GM19397 (cell line): Measurements from ENCODE around the gene KCNJ4.
"Not testable (repeated sequence)": the region's sequence is repeated elsewhere in the genome, so short reads cannot be mapped to it uniquely, and the experiment has no call there.

Experiments used
- ATAC-seq: cut with Tn5 transposase; IDR thresholded peaks from one replicate; pipeline ENCODE4 v1.9.1; 2021; ENCODE audit warnings: mild to moderate bottlenecking, moderate library complexity; ENCODE audit not compliant: unreplicated experiment

Gene KCNJ4

GRCh38 chr22:38471237-38471636 is 16.2 kb upstream of the KCNJ4 start:
- ATAC-seq = no peak

GRCh38 chr22:38470179-38470578 is 15.2 kb upstream of the KCNJ4 start:
- ATAC-seq = not testable (repeated sequence)

GRCh38 chr22:38469306-38469781 is 14.3 kb upstream of the KCNJ4 start:
- ATAC-seq = no peak

GRCh38 chr22:38468443-38469305 is 13.7 kb upstream of the KCNJ4 start:
- no peak for ATAC-seq

- no peak for ATAC-seq
Measured at GRCh38 chr22:38467904-38468442, 13.0 kb upstream of the KCNJ4 start, which contains the start of gene KDELR3. TSS of gene KDELR3 (plus strand) at chr22:38468096. CDS start at chr22:38468234, 138 bp downstream.

- ATAC-seq = no peak
Measured at GRCh38 chr22:38467438-38467903, 12.5 kb upstream of the KCNJ4 start.

GRCh38 chr22:38465673-38466490 is 10.9 kb upstream of the KCNJ4 start:
- ATAC-seq = no peak

- ATAC-seq = no peak
Measured at GRCh38 chr22:38464992-38465672, 10.1 kb upstream of the KCNJ4 start.

GRCh38 chr22:38462960-38463784 is 8.2 kb upstream of the KCNJ4 start:
- ATAC-seq = no peak

GRCh38 chr22:38461414-38462081 is 6.5 kb upstream of the KCNJ4 start:
- no peak for ATAC-seq

GRCh38 chr22:38461057-38461413 is 6.0 kb upstream of the KCNJ4 start:
- ATAC-seq = no peak

GRCh38 chr22:38460426-38460840 is 5.4 kb upstream of the KCNJ4 start:
- ATAC-seq = no peak

GRCh38 chr22:38456841-38457699 is 2.1 kb upstream of the KCNJ4 start:
- no peak for ATAC-seq

- ATAC-seq = no peak
Measured at GRCh38 chr22:38456272-38456835, 1.4 kb upstream of the KCNJ4 start.

GRCh38 chr22:38455530-38456271 is 702 bp upstream of the KCNJ4 start:
- ATAC-seq = no peak

- no peak for ATAC-seq
Measured at GRCh38 chr22:38454353-38455075, 485 bp downstream of the KCNJ4 start.

GRCh38 chr22:38453996-38454352 is 1.0 kb downstream of the KCNJ4 start:
- ATAC-seq = no peak
